ENCODE data around the gene PLCL1.

- TF ChIP-seq CTCF (IDR thresholded peaks at IDR 0.05; ENCODE audit: extremely low read depth in 1 of 2, insufficient read depth in 1 of 2, low read depth in 1 of 2, low read length in 2 of 2) = no peak
- no peak for TF ChIP-seq POLR2A (IDR thresholded peaks at IDR 0.05; ENCODE audit: low read depth, low read length)
- no peak for TF ChIP-seq EZH2 (IDR thresholded peaks at IDR 0.05; ENCODE audit: borderline replicate concordance, low read depth, low read length, severe bottlenecking)
- TF ChIP-seq FOS (IDR thresholded peaks at IDR 0.05; ENCODE audit: borderline replicate concordance, insufficient read depth, low read length) = no peak
- TF ChIP-seq POLR2AphosphoS5 (IDR thresholded peaks at IDR 0.05; ENCODE audit: insufficient read depth, low read depth, low read length) = no peak
Observed at GRCh38 chr2:197978971-197979370, 174.6 kb downstream of the PLCL1 start.
